SK-N-SH treated with all-trans-retinoic acid at 6 μM for 48 hours (cell line): ENCODE results near the gene MMP17.

Experiments
- ATAC-seq: fragments of 200-7000 bp; cut with Tn5 transposase; 3 replicates; pipeline ENCODE4 v1.9.1; 2020; ENCODE audit warnings: mild to moderate bottlenecking, moderate library complexity
- ARNTL ChIP-seq: fragments of 450-650 bp; formaldehyde crosslinking; IDR thresholded peaks from 2 replicates; pipeline ENCODE4 v1.5.0; 2020; ENCODE audit warnings: low read depth, mild to moderate bottlenecking, moderate library complexity, borderline replicate concordance
- BACH2 ChIP-seq: fragments of 250-450 bp; sonication (Bioruptor Pico); IDR thresholded peaks from 2 replicates; pipeline ENCODE4 v1.9.0; 2021; ENCODE audit warnings: mild to moderate bottlenecking, borderline replicate concordance
- CSDC2 ChIP-seq: fragments of 250-450 bp; sonication (Bioruptor Pico); IDR thresholded peaks from 2 replicates; pipeline ENCODE4 v1.5.0; 2020; ENCODE audit warnings: mild to moderate bottlenecking, moderate library complexity
- ESRRG ChIP-seq: fragments of 250-450 bp; sonication (Bioruptor Pico); IDR thresholded peaks from 2 replicates; pipeline ENCODE4 v1.6.1; 2021; ENCODE audit warnings: mild to moderate bottlenecking
- GLIS3 ChIP-seq: fragments of 250-450 bp; sonication (Bioruptor Pico); IDR thresholded peaks from 2 replicates; pipeline ENCODE4 v1.5.0; 2020; ENCODE audit warnings: mild to moderate bottlenecking, moderate library complexity
- ISL1 ChIP-seq: fragments of 250-450 bp; sonication (Bioruptor Pico); IDR thresholded peaks from 2 replicates; pipeline ENCODE4 v2.1.2; 2022; ENCODE audit warnings: mild to moderate bottlenecking, moderate library complexity
- OSR1 ChIP-seq: fragments of 250-450 bp; sonication (Bioruptor Pico); IDR thresholded peaks from 2 replicates; pipeline ENCODE4 v1.8.0; 2022; ENCODE audit warnings: moderate library complexity, mild to moderate bottlenecking, inconsistent platforms
- PPARA ChIP-seq: fragments of 250-450 bp; sonication (Bioruptor Pico); IDR thresholded peaks from 2 replicates; pipeline ENCODE4 v1.5.0; 2020; ENCODE audit warnings: mild to moderate bottlenecking, borderline replicate concordance
- RARB ChIP-seq: fragments of 250-450 bp; sonication (Bioruptor Pico); IDR thresholded peaks from 2 replicates; pipeline ENCODE4 v1.8.0; 2021; ENCODE audit warnings: mild to moderate bottlenecking, moderate library complexity
- SNAI2 ChIP-seq: fragments of 250-450 bp; sonication (Bioruptor Pico); IDR thresholded peaks from 2 replicates; pipeline ENCODE4 v1.5.0; 2020; ENCODE audit warnings: mild to moderate bottlenecking, moderate library complexity
- TCF4 ChIP-seq: fragments of 250-450 bp; sonication (Bioruptor Pico); IDR thresholded peaks from 2 replicates; pipeline ENCODE4 v1.8.0; 2021; ENCODE audit warnings: mild to moderate bottlenecking, moderate library complexity, borderline replicate concordance
- TOX ChIP-seq: fragments of 250-450 bp; sonication (Bioruptor Pico); IDR thresholded peaks from 2 replicates; pipeline ENCODE4 v1.8.0; 2021; ENCODE audit warnings: mild to moderate bottlenecking, moderate library complexity, borderline replicate concordance
- ZC3H10 ChIP-seq: fragments of 250-450 bp; sonication (Bioruptor Pico); IDR thresholded peaks from 2 replicates; pipeline ENCODE4 v1.5.1; 2021; ENCODE audit warnings: mild to moderate bottlenecking, moderate library complexity
- ZFP3 ChIP-seq: fragments of 250-450 bp; sonication (Bioruptor Pico); IDR thresholded peaks from 2 replicates; pipeline ENCODE4 v1.5.0; 2020; ENCODE audit warnings: mild to moderate bottlenecking, moderate library complexity
- ZFP30 ChIP-seq: fragments of 450-650 bp; formaldehyde crosslinking; IDR thresholded peaks from 2 replicates; pipeline ENCODE4 v1.5.0; 2022; ENCODE audit warnings: mild to moderate bottlenecking, moderate library complexity
- ZNF565 ChIP-seq: fragments of 450-650 bp; formaldehyde crosslinking; conservative IDR thresholded peaks from 2 replicates; pipeline ENCODE4 v1.5.0; 2020; ENCODE audit warnings: low read depth, mild to moderate bottlenecking, moderate library complexity
- ZNF70 ChIP-seq: fragments of 450-650 bp; formaldehyde crosslinking; IDR thresholded peaks from 2 replicates; pipeline ENCODE4 v1.5.0; 2020; ENCODE audit warnings: mild to moderate bottlenecking, moderate library complexity
- ZNF8 ChIP-seq: fragments of 450-650 bp; formaldehyde crosslinking; IDR thresholded peaks from 2 replicates; pipeline ENCODE4 v1.5.0; 2020; ENCODE audit warnings: mild to moderate bottlenecking, moderate library complexity
- TF ChIP-seq, protein P1 (sequence below): fragments of 250-450 bp; sonication (Bioruptor Pico); IDR thresholded peaks from 2 replicates; pipeline ENCODE4 v1.8.0; 2021; ENCODE audit warnings: low read depth, mild to moderate bottlenecking, moderate library complexity, borderline replicate concordance
- TF ChIP-seq, protein P2 (sequence below): fragments of 250-450 bp; sonication (Bioruptor Pico); IDR thresholded peaks from 2 replicates; pipeline ENCODE4 v1.5.1; 2020; ENCODE audit warnings: low read depth, mild to moderate bottlenecking, moderate library complexity
- TF ChIP-seq, protein P3 (sequence below): fragments of 250-450 bp; sonication (Bioruptor Pico); IDR thresholded peaks from 2 replicates; pipeline ENCODE4 v1.8.0; 2020; ENCODE audit warnings: mild to moderate bottlenecking, moderate library complexity, borderline replicate concordance

The MMP17 gene

DNA sequence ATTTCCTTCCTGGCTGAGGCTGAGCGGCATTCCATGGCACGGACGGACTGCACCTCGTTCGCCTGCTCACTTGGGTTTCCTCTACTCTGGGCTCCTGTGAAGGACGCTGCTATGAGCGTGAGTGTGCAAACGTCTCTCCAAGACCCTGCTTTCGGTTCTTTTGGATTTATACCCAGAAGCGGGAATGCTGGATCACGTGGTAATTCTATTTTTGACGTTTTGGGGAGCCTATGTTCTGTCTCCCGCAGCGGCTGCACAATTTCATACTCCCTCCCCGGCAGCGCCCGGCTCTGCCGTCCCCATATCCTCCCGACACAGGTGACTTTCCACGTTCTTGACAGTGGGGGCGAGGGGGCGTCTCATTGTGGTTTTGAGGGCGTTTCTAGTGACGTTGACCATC, 20.6 kb downstream of the MMP17 start (continued):
- no peak for TF ChIP-seq BACH2 (CRISPR knock-in tag)
- TF ChIP-seq OSR1 (CRISPR knock-in tag) = no peak
- TF ChIP-seq ZNF565 = no peak
- TF ChIP-seq, protein P1, sequence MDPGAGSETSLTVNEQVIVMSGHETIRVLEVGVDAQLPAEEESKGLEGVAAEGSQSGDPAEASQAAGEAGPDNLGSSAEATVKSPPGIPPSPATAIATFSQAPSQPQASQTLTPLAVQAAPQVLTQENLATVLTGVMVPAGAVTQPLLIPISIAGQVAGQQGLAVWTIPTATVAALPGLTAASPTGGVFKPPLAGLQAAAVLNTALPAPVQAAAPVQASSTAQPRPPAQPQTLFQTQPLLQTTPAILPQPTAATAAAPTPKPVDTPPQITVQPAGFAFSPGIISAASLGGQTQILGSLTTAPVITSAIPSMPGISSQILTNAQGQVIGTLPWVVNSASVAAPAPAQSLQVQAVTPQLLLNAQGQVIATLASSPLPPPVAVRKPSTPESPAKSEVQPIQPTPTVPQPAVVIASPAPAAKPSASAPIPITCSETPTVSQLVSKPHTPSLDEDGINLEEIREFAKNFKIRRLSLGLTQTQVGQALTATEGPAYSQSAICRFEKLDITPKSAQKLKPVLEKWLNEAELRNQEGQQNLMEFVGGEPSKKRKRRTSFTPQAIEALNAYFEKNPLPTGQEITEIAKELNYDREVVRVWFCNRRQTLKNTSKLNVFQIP = no peak
- no peak for TF ChIP-seq CSDC2 (CRISPR knock-in tag)
- TF ChIP-seq, all 23 proteins: peak for 0

DNA sequence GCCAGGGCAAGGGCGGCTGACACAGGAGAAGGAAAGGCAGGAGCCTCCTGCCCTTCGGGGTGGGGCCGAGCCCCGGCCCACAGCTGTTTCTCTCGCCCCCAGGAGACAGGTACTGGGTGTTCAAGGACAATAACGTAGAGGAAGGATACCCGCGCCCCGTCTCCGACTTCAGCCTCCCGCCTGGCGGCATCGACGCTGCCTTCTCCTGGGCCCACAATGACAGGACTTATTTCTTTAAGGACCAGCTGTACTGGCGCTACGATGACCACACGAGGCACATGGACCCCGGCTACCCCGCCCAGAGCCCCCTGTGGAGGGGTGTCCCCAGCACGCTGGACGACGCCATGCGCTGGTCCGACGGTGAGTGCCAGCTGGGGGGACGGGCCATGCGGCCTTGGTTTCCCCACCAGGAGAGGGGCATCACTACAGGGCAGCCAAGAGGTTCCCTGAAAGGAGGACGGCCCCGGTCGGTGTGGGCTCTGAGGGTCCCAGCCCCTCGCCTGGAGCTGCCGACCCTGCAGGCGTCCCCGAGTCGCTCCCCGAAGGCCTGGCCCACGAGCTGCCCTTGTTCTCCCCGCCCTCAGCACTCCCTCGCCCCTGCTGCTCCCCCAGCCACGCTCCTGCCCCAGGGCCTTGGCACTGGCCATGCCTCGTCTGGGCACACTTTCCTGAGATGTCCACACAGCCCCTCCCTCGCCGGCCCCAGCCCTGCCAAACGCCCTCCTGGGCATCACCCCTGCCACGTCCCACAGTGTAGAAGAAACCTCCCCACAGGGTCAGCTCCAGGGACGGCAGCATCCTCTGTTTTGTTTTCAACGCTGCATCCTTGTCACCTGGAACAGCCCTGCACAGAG, 21.7 kb downstream of the MMP17 start:
- TF ChIP-seq ZC3H10 (CRISPR knock-in tag) (no peak), SNAI2 (CRISPR knock-in tag) (no peak), ZNF8 (CRISPR knock-in tag) (no peak), ZNF565 (no peak), BACH2 (CRISPR knock-in tag) (no peak), ESRRG (CRISPR knock-in tag) (no peak), GLIS3 (CRISPR knock-in tag) (no peak), ZFP30 (CRISPR knock-in tag) (no peak), CSDC2 (CRISPR knock-in tag) (no peak), ZFP3 (no peak), ARNTL (CRISPR knock-in tag) (no peak), ISL1 (CRISPR knock-in tag) (no peak), RARB (CRISPR knock-in tag) (no peak), TCF4 (CRISPR knock-in tag) (no peak)
- TF ChIP-seq, protein P1 = no peak
- TF ChIP-seq, all 23 proteins: peak for 0
- no peak for ATAC-seq

DNA sequence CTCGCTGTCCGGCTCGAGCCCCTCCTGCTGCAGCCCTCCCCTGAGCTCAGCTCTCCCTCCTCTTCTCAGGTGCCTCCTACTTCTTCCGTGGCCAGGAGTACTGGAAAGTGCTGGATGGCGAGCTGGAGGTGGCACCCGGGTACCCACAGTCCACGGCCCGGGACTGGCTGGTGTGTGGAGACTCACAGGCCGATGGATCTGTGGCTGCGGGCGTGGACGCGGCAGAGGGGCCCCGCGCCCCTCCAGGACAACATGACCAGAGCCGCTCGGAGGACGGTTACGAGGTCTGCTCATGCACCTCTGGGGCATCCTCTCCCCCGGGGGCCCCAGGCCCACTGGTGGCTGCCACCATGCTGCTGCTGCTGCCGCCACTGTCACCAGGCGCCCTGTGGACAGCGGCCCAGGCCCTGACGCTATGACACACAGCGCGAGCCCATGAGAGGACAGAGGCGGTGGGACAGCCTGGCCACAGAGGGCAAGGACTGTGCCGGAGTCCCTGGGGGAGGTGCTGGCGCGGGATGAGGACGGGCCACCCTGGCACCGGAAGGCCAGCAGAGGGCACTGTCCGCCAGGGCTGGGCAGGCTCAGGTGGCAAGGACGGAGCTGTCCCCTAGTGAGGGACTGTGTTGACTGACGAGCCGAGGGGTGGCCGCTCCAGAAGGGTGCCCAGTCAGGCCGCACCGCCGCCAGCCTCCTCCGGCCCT, 22.8 kb downstream of the MMP17 start:
- no peak for TF ChIP-seq SNAI2 (CRISPR knock-in tag)
- TF ChIP-seq ZC3H10 (CRISPR knock-in tag) = no peak
- no peak for TF ChIP-seq TOX (CRISPR knock-in tag)
- no peak for TF ChIP-seq ISL1 (CRISPR knock-in tag)
- TF ChIP-seq, protein P1 = no peak
- TF ChIP-seq, protein P2, sequence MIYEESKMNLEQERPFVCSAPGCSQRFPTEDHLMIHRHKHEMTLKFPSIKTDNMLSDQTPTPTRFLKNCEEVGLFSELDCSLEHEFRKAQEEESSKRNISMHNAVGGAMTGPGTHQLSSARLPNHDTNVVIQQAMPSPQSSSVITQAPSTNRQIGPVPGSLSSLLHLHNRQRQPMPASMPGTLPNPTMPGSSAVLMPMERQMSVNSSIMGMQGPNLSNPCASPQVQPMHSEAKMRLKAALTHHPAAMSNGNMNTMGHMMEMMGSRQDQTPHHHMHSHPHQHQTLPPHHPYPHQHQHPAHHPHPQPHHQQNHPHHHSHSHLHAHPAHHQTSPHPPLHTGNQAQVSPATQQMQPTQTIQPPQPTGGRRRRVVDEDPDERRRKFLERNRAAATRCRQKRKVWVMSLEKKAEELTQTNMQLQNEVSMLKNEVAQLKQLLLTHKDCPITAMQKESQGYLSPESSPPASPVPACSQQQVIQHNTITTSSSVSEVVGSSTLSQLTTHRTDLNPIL = no peak
- TF ChIP-seq PPARA (CRISPR knock-in tag) = no peak
- no peak for TF ChIP-seq ZNF70
- TF ChIP-seq BACH2 (CRISPR knock-in tag) = no peak
- no peak; the same call in 2 of the 3 replicates for ATAC-seq

DNA sequence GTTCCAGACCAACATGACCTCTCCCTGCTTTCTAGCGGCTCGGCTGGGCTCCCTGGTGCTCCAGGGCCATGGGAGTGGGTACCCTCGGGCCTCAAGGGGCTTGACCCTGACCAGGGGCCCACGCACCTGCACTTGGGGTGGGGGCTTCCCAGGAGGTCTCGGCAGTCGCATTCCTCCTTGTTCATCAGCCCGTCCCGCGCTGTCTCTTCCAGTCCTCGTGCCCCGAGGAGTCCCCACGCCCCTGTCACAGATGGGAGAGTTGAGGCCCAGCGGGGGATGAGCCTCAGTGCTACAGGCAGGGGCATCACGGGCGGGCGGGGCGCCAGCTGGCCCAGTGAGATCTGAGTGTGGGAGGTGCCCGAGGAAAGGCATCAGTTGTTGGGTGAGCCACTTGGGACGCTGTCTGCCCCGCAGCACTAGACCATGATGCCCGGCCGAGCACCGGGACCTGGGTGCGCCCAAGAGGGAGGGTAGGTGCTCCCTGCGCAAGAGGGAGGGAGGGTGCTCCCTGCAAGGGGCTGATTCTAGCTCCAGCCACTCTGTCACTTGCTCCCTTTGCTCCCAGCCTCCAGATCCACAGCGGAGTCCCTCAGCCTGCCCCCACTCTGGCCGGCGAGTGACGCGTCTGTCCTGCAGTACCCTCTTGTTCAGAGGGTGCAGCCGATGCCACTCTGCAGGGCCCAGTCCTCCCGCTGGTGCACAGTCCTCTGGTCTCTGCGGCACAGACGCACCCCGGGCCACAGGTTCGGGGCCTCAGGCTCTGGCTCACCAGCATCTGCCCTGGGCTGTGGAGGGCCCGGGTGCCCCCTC, 23.8 kb downstream of the MMP17 start:
- ATAC-seq = no peak
- TF ChIP-seq BACH2 (CRISPR knock-in tag) (no peak), CSDC2 (CRISPR knock-in tag) (no peak), ZFP3 (no peak), ZNF8 (CRISPR knock-in tag) (no peak), TCF4 (CRISPR knock-in tag) (no peak), ZFP30 (CRISPR knock-in tag) (no peak)
- TF ChIP-seq, protein P3, sequence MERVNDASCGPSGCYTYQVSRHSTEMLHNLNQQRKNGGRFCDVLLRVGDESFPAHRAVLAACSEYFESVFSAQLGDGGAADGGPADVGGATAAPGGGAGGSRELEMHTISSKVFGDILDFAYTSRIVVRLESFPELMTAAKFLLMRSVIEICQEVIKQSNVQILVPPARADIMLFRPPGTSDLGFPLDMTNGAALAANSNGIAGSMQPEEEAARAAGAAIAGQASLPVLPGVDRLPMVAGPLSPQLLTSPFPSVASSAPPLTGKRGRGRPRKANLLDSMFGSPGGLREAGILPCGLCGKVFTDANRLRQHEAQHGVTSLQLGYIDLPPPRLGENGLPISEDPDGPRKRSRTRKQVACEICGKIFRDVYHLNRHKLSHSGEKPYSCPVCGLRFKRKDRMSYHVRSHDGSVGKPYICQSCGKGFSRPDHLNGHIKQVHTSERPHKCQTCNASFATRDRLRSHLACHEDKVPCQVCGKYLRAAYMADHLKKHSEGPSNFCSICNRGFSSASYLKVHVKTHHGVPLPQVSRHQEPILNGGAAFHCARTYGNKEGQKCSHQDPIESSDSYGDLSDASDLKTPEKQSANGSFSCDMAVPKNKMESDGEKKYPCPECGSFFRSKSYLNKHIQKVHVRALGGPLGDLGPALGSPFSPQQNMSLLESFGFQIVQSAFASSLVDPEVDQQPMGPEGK (CRISPR knock-in tag) = no peak
- TF ChIP-seq, protein P2 = no peak
